Jurkat, Clone E6-1 (cell line): Measurements from ENCODE around the gene TRIM25. TPM values are rescaled to one million over a fixed set of nuclear protein-coding genes. Genes with fewer than 3 reads are reported as not detected.
A peak's percentile ranks its signal among the peaks of the same experiment; 100 is the strongest.
"Not testable (repeated sequence)": the region's sequence is repeated elsewhere in the genome, so short reads cannot be mapped to it uniquely, and the experiment has no call there.

ENCODE experiments used
- DNase-seq: peaks from one replicate; pipeline ENCODE4 v3.0.0-alpha.2; 2011; ENCODE audit warnings: low read depth, low spot score
- H3K4me3 ChIP-seq: 2 replicates; pipeline ENCODE4 v1.5.1; 2011; ENCODE audit warnings: mild to moderate bottlenecking, low read length, control low read depth, moderate library complexity
- polyA plus RNA-seq: library from polyadenylated mRNA; unstranded; fragments of >200 nt; gene quantifications from one replicate; pipeline ENCODE4 v1.2.1, GENCODE V29; 2012; ENCODE audit warnings: missing spikeins; ENCODE audit not compliant: insufficient read length, insufficient read depth

Gene TRIM25
- 30.2 TPM for polyA plus RNA-seq

GRCh38 chr17:56913867-56914580 lies at the start of gene TRIM25:
Gene TRIM25, minus strand, starts transcription at chr17:56914049. Its CDS starts 61 bp downstream, at chr17:56913988.
- peak within 1 kb of the TSS; percentile 86 for H3K4me3 ChIP-seq
- DNase-seq, result peak; percentile 82

GRCh38 chr17:56960596-56961538 lies 47.0 kb upstream of the TRIM25 start, which contains the start of gene COIL:
Gene COIL, minus strand, starts transcription at chr17:56961050. Its CDS starts 31 bp downstream, at chr17:56961019.
- peak; percentile 93 for DNase-seq
- peak within 1 kb of the TSS; percentile 70 for H3K4me3 ChIP-seq

- DNase-seq, result no peak
- H3K4me3 ChIP-seq, result no peak overlapping the region
These were observed 43.1 kb upstream of the TRIM25 start for GRCh38 chr17:56956992-56957391.

GRCh38 chr17:56949595-56949994 lies 35.7 kb upstream of the TRIM25 start:
- DNase-seq, result no peak
- H3K4me3 ChIP-seq, result no peak overlapping the region

- H3K4me3 ChIP-seq, result no peak overlapping the region
- no peak for DNase-seq
These were observed 34.6 kb upstream of the TRIM25 start for GRCh38 chr17:56948491-56948890.

- DNase-seq, result no peak
- no peak overlapping the region for H3K4me3 ChIP-seq
These were observed 33.9 kb upstream of the TRIM25 start for GRCh38 chr17:56947741-56948140.

- DNase-seq, result no peak
- no peak overlapping the region for H3K4me3 ChIP-seq
These were observed 32.2 kb upstream of the TRIM25 start for GRCh38 chr17:56945938-56946505.

- DNase-seq, result no peak
These were observed 29.8 kb upstream of the TRIM25 start for GRCh38 chr17:56943505-56944125.

GRCh38 chr17:56939869-56940484 lies 26.1 kb upstream of the TRIM25 start:
- no peak overlapping the region for H3K4me3 ChIP-seq
- DNase-seq, result peak; percentile 62

More at GRCh38 chr17:56943505-56944125, 29.8 kb upstream of the TRIM25 start:
- no peak overlapping the region for H3K4me3 ChIP-seq

GRCh38 chr17:56938206-56938605 lies 24.4 kb upstream of the TRIM25 start:
- DNase-seq, H3K4me3 ChIP-seq: not testable (repeated sequence)

GRCh38 chr17:56937687-56938086 lies 23.8 kb upstream of the TRIM25 start:
- no peak overlapping the region for H3K4me3 ChIP-seq
- no peak for DNase-seq

- no peak overlapping the region for H3K4me3 ChIP-seq
- DNase-seq, result no peak
These were observed 23.0 kb upstream of the TRIM25 start for GRCh38 chr17:56936697-56937322.

- H3K4me3 ChIP-seq, result no peak overlapping the region
- no peak for DNase-seq
These were observed 21.6 kb upstream of the TRIM25 start for GRCh38 chr17:56935461-56935860.

GRCh38 chr17:56934280-56934679 lies 20.4 kb upstream of the TRIM25 start:
- peak; percentile 97 for DNase-seq
- H3K4me3 ChIP-seq, result peak overlapping the region; percentile 3; the same call in 1 of the 2 replicates

- peak; percentile 86 for DNase-seq
These were observed 20.0 kb upstream of the TRIM25 start for GRCh38 chr17:56933868-56934267.

GRCh38 chr17:56933151-56933745 lies 19.4 kb upstream of the TRIM25 start:
- H3K4me3 ChIP-seq, result no peak overlapping the region
- no peak for DNase-seq

More at GRCh38 chr17:56933868-56934267, 20.0 kb upstream of the TRIM25 start:
- H3K4me3 ChIP-seq, result peak overlapping the region; percentile 3; the same call in 1 of the 2 replicates

GRCh38 chr17:56930739-56931337 lies 17.0 kb upstream of the TRIM25 start:
- no peak for DNase-seq
- H3K4me3 ChIP-seq, result no peak overlapping the region
